Suppressor macrophage treated with lipopolysaccharide for 1 hour (primary cell): ENCODE data around the gene OBSL1.
A peak's percentile ranks its signal among the peaks of the same experiment; 100 is the strongest.

Experiments
- DNase-seq, 3 donors: peaks; one replicate each; pipeline ENCODE4 v3.0.0-alpha.2; 2020 to 2022

OBSL1 gene

GRCh38 chr2:219548990-219549389 is 22.3 kb downstream of the OBSL1 start:
- DNase-seq, result no peak

DNA sequence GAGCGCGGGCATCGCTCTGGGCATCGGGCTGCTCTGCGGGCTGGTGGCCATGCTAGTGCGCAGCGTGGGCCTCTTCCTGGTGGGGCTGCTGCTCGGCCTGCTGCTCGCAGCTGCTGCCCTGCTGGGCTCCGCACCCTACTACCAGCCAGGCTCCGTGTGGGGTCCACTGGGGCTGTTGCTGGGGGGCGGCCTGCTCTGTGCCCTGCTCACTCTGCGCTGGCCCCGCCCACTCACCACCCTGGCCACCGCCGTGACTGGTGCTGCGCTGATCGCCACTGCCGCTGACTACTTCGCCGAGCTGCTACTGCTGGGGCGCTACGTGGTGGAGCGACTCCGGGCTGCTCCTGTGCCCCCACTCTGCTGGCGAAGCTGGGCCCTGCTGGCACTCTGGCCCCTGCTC is 23.7 kb downstream of the OBSL1 start:
- no peak for DNase-seq

DNA sequence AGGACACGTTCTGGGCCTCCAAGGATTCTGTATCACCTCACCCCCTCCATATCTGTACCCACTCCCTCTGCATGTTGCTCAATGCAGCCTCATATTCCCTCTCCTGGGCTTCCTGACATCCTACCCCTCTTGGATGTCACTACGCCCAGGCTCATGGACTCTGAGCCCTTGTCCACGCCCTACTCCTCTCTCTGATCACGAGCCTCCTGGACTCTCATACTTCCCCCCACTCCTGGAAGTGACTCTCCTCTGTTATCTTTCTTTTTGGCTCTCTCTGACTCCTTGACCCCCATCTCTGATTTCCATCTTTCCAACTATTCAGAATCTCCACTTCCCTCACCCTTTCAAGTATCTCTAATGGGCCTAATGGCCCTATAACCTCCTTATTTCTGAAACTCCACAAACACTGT is 25.4 kb downstream of the OBSL1 start:
- no peak for DNase-seq

- DNase-seq, result no peak
Measured at GRCh38 chr2:219545295-219545942, 25.9 kb downstream of the OBSL1 start.

DNA sequence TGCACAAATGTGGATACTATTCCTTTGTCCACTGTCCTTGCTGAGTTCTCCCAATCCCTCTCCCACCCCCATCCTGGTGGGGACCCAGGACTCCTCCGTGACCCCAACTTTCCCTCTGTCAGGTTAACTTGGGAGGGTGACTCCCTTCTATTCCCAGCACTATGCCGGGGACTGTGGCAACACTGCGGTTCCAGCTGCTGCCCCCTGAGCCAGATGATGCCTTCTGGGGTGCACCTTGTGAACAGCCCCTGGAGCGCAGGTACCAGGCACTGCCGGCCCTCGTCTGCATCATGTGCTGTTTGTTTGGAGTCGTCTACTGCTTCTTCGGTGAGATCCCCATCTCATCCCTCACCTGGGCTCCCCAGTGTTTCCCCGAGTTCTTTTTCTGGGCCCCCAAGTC is 26.8 kb downstream of the OBSL1 start:
- DNase-seq, result no peak

DNA sequence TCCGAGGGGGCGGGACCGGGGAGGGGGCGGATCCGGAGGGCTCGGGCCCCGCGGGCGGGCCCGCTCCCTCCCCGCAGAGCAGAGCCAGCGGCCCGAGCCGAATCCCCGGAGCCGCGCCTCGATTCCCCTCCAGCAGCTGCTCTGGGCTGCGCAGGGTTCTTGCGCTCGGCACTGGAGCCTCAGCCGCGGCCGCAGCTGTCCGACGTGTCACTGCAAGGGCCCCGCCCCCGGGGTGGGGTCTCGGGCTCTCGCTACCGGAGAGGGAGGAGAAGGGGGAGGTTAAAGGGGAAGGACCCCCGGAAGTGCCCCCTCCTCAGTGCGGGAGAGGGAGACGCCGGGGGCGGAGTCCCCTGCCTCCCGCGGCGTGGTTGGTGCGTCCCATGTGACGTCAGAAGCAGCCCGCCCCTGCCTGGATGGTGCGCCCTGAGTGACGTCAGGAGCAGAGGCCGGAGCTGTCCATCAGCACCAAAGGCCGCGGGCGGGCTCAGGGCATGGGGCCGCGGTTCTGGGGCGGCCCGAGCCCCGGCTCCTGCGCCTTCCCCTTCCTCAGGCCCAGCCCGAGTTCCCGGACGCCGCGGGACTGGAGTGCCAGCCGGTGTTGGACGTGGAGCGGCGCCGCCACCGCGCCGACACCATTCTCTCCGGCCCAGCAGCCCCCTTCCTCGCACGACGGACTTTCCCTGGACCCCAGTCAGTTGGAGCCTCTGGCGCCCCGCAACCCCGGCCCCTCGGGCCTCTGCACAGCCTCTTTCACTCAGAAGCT is 27.6 kb downstream of the OBSL1 start, which contains the start of the genes CHPF and TMEM198:
Gene CHPF (minus strand): TSS at position 214 of the 763 bp plus-strand sequence. CDS start 271 bp downstream, outside the sequence.
Gene TMEM198 (plus strand): TSS at position 433 of the 763 bp plus-strand sequence. CDS start 700 bp downstream, outside the sequence.
- peak; percentile 93 to 96 (median 96) for DNase-seq

- peak in 1 of 3 donors; percentile 40 for DNase-seq
Measured at GRCh38 chr2:219542931-219543595, 28.3 kb downstream of the OBSL1 start.

DNA sequence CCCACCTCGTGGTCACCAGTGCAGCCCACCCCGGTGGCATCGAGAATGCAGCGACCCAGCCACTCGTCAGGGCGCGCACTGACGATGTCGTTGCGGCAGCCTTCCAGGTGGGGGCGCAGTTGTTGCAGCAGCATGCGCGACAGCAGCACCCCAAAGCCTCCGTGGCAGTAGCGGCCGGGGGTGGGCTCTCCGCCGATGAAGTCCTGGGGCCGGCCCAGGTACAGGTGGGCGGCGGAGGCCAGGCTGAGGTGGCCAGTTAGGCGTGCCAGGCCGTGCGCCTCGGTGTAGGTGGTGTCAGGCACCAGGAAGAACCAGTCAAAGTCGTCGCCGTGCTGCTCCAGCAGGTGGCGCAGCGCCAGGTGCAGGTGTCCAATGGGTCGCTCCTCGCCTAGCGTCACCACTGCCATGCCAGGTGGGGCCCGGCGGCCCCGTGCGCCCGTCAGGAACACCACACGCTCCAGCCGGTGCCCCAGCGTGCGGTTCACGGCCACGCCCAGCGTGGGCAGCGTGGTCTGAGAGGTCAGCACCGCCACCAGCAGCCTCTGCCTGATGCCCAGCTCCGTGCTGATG is 29.6 kb downstream of the OBSL1 start:
- peak; percentile 72 to 85 (median 78) for DNase-seq

DNA sequence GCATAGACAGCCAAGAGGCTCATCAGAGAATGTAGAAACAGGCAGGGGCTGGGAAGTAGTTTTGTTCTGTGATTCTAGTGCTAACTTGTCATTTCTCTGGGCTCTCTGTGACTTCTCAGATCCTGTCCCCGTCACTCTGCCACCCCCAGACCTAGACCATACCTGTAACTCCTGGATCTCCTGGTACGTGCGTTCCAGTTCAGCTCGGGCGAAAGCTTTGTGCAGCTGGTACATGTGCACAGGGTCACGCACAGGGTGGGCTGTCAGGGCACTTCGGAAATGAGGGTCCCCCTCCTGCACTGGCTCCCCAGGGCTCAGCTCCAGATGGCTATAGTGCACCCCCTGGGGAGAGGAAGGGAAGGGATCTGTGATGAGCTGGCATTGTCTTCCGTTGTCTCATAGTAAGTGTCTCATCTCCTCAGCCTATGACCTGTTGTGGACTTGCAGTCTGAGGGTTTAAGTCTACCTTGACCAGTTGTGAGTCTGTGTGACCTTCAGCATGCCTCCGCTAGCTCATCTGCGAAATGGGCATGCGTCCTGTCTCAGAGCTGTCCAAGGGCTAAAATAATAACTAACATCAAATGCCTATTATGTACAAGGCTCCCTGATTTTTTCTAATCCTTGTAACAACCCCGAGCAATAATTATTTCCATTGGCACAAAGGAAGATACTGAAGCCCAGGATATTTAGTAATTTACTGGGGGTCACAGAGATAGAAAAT is 30.4 kb downstream of the OBSL1 start:
- no peak for DNase-seq

GRCh38 chr2:219539926-219540678 is 31.2 kb downstream of the OBSL1 start:
- DNase-seq, result no peak

DNA sequence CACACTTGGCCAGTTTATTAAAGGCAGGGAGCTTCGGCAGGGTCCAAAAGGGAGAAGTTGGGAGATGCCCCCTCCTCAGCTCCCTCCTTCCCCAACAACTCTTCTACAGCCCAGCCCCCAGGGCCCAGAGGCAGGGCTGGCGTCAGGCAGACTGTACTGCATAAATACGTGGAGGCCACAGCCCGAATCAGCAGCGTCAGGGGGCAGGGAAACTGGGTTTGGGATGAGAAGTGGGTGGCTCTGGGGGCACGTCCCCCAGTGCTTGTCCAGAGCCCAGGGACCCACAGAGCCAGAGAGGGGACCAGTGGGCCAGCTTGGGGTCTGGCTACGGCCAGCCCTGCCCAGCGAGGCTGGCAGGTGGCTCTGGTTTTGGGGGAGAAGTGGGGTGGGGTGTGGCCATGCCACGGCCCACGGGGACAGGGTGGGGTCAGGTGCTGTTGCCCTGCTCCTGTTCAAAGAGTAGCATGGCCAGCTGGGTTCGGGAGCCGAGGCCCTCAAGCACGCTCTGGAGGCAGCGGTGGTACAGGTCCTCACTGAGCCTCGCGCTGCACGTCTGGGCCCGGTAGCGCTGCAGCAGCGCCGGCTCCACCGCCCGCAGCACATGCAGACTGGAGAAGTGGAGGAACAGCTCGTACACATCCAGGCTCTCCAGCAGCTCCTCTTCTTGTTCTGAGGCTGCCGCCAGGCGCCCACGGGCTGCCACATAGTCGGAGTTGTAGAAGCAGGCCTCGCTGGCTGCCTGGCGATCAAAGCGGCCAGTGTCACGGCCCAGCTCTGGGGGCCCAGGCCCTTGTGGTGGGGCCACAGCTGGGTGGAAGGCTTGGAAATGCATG is 32.2 kb downstream of the OBSL1 start:
- DNase-seq, result no peak

DNA sequence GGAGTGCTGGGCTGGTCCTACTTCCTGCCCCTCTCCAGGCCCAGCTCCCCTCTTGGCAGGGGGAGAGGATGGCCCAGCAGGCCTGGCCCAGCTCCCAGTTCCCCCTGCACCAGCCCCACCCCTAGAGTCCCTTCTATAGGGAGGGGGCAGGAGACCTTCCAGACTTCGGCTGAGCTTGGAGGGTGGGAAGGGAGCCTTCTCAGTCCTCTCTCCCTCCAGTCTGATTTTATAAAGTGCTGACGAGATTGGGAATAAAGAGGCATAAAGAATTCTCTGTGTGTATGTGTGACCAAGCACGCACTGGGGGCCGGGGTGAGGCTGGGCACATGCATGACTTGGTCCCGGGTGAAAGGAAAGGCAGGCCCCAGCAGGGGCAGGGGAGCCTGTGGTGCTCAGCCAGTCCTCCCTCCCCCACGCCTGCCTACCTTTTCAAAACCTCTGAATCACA is 32.8 kb downstream of the OBSL1 start:
- DNase-seq, result no peak

DNA sequence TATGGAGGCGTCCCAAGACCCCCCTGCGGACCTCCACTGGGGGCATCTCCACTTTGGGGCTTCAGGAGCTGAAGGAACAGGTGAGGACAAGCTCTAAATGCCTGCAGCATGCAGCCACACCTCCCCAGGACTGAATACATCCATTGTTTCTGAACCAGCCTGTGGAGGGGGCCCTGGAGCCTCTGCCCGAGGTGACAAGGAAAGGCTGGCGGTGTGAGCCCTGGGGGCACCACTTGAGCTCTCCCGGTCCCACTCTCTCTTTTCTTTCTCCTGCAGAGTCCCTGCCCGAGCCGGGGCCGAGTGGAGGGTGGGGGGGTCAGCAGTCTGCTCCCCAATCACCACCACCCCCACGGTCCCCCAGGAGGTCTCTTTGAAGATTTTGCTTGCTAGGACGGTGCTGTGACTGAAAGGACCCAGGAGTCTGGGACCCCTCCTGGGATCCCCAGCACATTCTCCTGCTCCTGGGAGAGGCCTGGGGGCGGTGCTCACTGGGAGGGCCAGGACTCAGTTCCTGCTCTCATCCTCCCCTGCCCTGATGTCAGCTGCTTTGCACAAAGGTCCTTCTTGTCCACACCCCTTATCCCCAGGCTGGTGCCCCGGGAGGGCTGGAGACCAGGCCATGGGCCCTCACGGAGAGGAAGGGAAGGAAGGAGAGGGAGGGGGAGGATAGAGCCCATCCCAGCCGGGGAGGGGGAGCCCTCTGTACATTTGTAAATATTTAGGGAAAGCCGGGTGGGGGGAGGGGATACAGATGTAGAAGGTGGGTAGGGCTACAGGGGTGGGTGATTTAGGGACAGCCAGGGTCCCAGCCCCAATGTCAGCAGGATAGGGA is 33.5 kb downstream of the OBSL1 start:
- no peak for DNase-seq

DNA sequence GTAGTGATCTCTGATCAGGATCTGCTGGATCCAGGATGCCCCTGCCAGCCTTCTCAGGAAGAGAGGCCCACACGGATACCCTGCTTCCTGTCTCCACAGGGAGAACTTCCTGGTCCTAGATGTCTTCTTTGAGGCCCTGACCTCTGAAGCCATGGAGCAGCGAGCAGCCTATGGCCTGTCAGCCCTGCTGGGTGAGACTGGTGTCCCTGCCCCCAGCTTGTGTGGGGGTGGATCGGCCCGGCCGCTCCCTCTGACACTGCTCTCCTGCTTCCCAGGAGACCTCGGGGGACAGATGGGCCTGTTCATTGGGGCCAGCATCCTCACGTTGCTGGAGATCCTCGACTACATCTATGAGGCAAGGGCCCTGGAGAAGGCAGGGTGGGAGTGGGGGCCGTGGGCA is 34.4 kb downstream of the OBSL1 start:
- DNase-seq, result no peak

DNA sequence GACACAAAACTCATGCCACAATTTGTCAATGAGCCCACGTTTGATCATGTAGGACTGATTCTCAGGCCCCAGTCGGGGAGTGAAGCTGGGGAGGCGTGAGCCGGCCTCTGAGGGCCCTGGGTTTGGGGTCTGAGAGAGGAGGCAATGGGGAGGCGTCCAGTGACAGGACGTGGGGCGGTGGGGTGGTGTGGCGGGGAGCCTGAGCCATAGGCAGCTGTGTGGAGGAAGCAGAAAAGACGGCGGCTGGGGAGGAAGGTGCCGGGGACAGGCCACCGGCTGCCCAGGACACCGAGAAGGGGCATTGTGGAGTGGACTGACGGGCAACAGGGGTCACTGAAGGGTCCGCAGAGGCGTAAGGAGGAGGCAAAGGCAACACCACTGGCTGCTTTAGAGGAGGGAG is 34.9 kb downstream of the OBSL1 start:
- no peak for DNase-seq

DNA sequence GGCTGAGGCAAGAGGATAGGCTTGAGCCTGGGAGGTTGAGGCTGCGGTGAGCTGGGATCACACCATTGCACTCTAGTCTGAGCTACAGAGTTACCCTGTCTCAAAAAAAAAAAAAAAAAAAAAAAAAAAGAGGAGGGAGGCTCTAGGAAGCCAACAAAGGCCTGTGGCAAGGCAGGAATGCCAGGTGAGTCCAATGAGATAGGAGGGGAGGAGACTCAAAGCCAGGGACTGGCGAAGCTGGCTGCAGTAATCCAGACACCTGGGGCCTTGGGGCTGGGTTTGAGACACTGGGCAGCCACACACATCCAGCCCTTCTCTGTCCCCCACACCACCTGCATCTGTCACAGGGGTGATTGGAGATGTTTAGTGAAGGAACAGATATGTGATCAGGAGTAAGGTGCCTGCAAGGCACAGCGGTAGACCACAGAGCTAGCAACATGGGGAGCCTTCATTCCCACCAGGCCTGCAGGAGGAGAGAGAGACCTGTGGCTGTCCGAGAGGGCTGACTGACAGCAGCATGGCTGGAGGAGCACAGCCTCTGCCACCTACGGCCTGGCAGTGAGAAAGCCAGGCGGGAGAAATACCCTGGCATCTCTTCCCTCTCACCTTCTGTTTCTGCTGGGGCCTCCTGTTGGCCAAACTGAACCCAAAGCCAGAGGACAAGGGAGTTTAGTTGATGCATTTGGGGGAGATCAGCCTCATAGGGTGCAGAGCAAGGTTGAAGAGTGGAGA is 37.2 kb downstream of the OBSL1 start:
- DNase-seq, result no peak

GRCh38 chr2:219532378-219532649 is 39.0 kb downstream of the OBSL1 start:
- no peak for DNase-seq

- no peak for DNase-seq
Measured at GRCh38 chr2:219531639-219532377, 39.5 kb downstream of the OBSL1 start.
